IPS-11a (cell line): ENCODE results near the gene SBF1.

Experiments
- H3K4me3 ChIP-seq: one replicate; pipeline ENCODE4 v1.5.1; 2013; ENCODE audit warnings: low read depth, low read length, control low read depth

Gene SBF1

GRCh38 chr22:50486561-50487289, 11.9 kb upstream of the SBF1 start, which contains the start of gene MIOX:
TSS of gene MIOX (plus strand) at chr22:50486859. CDS start at chr22:50486898, 39 bp downstream.
- H3K4me3 ChIP-seq, result no peak within 1 kb of the TSS

DNA sequence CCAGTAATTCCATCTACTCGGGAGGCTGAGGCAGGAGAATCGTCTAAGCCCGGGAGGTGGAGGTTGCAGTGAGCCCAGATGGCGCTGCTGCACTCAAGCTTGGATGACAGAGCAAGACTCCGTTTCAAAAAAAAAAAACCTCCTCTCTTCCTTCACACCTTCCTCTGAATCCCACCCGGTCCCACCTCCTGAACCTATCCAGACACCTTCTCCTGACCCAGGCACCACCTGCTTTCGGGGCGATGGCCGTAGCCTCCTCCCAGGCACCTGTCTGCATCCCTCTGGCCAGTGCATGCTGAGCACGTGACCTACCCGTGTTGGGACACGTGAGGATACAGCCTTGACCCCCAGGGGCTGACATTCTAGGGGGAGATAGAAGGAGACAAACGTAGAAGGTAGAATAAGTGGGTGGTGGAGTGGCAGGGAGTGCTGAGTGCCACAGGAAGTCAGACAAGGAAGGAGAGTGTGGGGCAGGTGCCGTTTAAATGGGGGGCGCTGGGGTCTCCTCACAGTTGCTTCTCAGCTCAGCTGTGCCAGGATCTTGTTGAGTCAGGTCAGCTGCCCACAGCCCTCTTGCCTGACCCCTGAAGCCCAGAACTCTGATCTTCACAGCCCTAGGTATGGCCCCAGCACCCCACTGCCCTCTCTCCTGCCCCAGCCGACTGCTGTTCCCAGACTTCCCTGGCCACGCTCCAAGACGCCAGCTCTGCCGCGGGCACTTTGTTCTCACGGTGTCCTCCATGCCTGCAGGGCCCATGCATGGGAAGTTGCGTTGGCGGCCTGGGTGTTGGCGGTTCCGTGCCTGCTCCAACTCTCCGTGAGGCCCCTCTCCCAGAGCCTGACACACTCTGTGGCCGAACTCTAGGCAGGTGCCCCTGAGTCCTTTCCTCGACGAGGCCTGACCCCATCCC, 10.6 kb upstream of the SBF1 start:
- H3K4me3 ChIP-seq, result no peak overlapping the region

GRCh38 chr22:50483977-50484853, 9.4 kb upstream of the SBF1 start:
- H3K4me3 ChIP-seq, result no peak overlapping the region

DNA sequence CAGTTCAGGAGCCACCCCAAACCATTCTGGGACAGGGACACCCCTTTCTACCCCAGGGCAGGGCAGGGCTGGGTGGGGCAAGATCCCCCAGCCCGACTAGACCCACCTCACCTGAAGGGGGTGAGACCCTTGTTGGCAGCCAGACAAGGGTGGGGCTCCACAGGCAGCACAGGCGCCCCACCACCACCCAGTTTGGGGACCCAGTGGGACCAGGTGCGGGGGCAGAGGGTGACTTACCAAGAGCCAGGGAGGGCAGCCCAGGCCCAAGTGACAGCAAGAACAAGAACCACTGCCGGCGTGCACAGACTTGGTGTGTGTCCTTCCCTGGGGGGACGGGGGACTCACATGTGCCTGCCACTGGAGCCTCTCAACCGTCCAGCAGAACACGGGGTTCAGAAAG, 8.7 kb upstream of the SBF1 start:
- H3K4me3 ChIP-seq, result no peak overlapping the region

DNA sequence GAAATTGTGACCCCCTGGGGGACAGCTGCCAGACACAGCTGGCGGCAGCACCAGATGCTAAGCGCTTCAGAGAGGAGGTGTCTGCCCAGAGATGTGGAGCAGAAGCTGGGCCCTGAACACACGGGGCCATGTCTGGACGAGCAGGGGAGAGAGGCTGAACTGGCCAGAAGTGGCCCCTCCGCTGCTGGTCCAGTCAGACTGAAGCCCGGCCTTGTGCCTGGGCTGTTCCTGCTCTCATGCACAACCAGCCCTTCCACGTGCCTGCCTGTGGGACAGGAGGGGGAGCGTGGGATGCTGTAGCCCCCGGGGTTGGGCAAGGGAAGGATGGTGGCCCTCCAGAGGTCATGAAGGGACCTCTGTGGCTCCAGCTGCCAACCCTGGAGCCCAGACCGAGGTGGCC, 8.3 kb upstream of the SBF1 start:
- H3K4me3 ChIP-seq, result no peak overlapping the region

- H3K4me3 ChIP-seq, result peak overlapping the region; percentile 62
Measured at GRCh38 chr22:50482107-50483074, 7.6 kb upstream of the SBF1 start.

DNA sequence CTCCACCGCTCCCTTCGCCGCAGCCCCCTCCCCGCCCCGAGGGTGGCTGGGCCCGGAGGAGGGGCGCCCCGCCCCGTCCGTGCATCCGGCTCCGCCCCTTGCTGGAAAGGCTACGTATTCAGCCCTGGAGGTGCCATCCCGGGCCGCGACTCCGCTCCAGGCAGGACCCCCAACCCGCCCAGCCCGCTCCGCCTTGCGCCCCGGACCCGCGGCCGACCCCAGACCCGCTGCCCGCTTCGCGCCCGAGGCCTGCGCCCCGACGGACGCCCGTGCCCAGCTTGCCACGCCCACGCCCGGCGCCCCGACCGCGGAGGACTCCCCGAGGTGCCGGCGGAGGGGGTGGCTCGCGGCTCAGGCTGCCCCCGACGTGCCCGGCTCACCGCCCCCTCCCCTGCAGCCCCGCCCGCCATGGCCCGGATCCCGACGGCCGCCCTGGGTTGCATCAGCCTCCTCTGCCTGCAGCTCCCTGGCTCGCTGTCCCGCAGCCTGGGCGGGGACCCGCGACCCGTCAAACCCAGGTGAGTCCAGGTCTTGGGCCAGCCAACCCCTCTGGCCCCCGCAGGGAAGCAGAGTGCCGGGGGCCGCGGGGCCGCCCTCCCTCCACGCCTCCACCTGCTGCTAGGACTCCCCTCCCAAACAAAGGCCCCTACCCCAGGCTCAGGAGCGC, 6.7 kb upstream of the SBF1 start, which contains the start of gene ADM2:
ADM2 (plus strand) TSS at position 104 of the 667 bp plus-strand sequence; CDS start at position 409, 305 bp downstream.
- peak within 1 kb of the TSS; percentile 62 for H3K4me3 ChIP-seq

- H3K4me3 ChIP-seq, result peak overlapping the region; percentile 62
Measured at GRCh38 chr22:50481045-50481439, 6.2 kb upstream of the SBF1 start.

DNA sequence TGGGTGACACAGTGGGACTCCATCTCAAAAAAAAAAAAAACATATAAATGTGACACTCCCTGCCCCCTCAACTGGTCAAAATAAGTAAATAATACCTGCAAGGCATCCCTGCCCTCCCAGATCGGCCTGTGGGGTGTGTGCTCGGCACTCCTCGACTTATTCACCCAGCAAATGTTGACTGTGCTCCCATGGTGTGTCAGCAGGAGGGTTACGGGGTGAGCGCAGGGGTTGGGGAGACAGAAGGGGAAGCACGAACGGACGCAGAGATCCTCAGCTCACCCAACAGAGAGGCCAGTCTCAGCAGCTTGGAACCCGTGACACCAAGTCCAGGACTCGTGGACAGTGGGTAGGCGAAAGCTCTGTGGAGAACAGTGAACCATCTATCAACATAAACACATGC, 4.9 kb upstream of the SBF1 start:
- H3K4me3 ChIP-seq, result no peak overlapping the region

DNA sequence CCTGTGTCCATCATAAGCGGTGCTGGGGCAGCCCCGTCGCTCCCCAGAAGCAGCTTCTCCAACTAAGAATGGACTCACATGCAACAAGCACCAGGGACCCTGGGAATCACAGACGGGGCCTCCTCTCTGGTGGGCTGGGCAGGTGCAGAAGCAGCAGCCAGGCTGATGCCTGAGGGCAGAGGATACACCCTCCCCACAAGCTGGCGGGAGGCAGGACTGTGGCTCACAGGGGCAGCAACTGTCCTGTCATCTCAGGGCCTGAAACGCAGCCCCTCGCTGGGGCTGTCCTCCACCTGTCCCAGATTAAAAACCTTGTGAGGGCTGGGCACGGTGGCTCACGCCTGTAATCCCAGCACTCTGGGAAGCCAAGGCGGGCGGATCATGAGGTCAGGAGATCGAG, 3.1 kb upstream of the SBF1 start:
- no peak overlapping the region for H3K4me3 ChIP-seq

- H3K4me3 ChIP-seq, result no peak overlapping the region
Measured at GRCh38 chr22:50476868-50477267, 2.0 kb upstream of the SBF1 start.

DNA sequence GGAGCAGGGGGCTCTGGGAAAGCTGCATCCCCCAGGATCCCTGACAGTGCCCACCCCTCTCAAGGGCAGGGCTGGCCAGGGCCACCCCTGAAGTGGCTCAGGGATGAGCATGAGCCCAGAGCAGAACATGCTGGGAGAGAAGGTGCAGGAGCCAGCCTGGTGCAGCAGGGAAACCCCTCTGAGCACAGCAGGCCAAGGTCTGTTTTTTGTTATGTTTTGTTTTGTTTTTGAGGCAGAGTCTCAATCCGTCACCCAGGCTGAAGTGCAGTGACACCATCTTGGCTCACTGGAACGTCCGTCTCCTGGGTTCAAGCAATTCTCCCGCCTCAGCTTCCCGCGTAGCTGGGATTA, 792 bp upstream of the SBF1 start:
- no peak overlapping the region for H3K4me3 ChIP-seq

- peak overlapping the region; percentile 58 for H3K4me3 ChIP-seq
Measured at GRCh38 chr22:50473855-50474671, 772 bp downstream of the SBF1 start.

DNA sequence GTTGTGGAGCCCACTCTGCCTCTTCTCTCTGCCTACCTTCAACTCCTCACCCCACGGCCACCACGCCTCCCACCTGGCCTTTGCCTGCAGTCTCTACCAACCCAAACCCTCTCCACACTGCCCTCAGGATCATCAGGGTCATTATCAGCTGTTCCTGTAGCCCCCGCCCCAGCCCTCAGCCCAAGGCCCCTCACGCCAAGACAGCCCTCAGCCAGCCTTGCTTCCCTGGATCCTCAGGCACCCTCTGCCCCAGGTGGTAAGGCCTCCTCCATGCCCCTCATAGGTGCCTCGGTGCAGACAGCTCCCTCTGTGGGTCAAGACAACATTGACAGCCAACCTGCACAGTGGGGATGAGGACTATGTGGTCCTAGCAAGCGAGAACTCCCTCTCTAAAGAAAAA, 1.7 kb downstream of the SBF1 start:
- H3K4me3 ChIP-seq, result no peak overlapping the region

GRCh38 chr22:50471962-50472361, 2.9 kb downstream of the SBF1 start:
- H3K4me3 ChIP-seq, result no peak overlapping the region

GRCh38 chr22:50471197-50471847, 3.5 kb downstream of the SBF1 start:
- H3K4me3 ChIP-seq, result no peak overlapping the region

DNA sequence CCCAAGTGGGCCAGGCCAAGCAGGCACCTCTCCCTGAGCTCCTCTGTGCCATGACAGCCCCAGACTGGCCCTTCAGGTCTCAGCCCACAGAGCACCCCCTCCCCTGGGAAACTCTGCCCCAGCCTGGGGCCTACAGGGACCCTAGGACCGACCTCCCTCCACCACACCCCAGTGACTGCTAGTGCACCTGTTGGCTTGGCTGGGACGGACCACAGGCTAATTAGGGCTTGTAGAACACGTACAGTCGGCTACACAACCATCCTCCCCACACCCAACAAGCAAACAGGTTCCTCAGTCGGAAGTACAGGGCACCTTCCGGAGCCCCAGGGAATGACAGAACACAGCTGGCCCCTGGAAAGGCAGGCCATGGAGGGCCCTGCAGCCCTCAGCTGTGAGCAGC, 4.3 kb downstream of the SBF1 start:
- no peak overlapping the region for H3K4me3 ChIP-seq
